Pancreas (tissue), 10 donors: Measurements from ENCODE around the gene RTL1. TPM values are rescaled to one million over a fixed set of nuclear protein-coding genes. Genes with fewer than 3 reads are reported as not detected.

ENCODE experiments used
- ATAC-seq, 4 donors: fragments of 200-7000 bp; cut with Tn5 transposase; one replicate each; pipeline versions ENCODE4 v1.8.0 to v1.9.1; 2020; ENCODE audit warnings: mild to moderate bottlenecking in 4 of 4, moderate library complexity in 4 of 4
- DNase-seq, 6 donors: peaks; one replicate each; pipeline ENCODE4 v3.0.0-alpha.2; 2020
- FAIRE-seq: peaks from 2 replicates; lab custom pipeline; 2012; peaks lifted over from hg19 to GRCh38; lab: Jason Lieb, UNC
- H3K27ac ChIP-seq, 4 donors: fragments of 200-600 bp; sonication (generic); 1 replicate in 3 of 4; 2 replicates in 1 of 4; pipeline versions ENCODE4 v1.5.0 to v1.8.0; 2020
- H3K27me3 ChIP-seq, 4 donors: fragments of 200-600 bp; one replicate each; pipeline ENCODE4 v1.8.0; 2021
- H3K36me3 ChIP-seq, 3 donors: fragments of 200-600 bp; sonication (generic) in 1 of 3; one replicate each; pipeline versions ENCODE4 v1.5.0 to v1.8.0; 2020 to 2021
- H3K4me1 ChIP-seq, 3 donors: fragments of 200-600 bp; one replicate each; pipeline ENCODE4 v1.8.0; 2021
- H3K4me3 ChIP-seq, 4 donors: fragments of 200-600 bp; sonication (generic) in 2 of 4; one replicate each; pipeline versions ENCODE4 v1.5.0 to v1.8.0; 2020 to 2021
- H3K9me3 ChIP-seq, 4 donors: fragments of 200-600 bp; one replicate each; pipeline ENCODE4 v1.8.0; 2021
- WGBS, 2 donors: extraction: QIAGEN DNeasy Blood & Tissue Kit; methylation state at CpG; one replicate each; pipeline ENCODE4 v1.1.7; 2013; 5-methylcytosine and 5-hydroxymethylcytosine counted together
- intact Hi-C, 3 donors: fragments of 100-400 bp; cut with DNase I; formaldehyde crosslinking; loops; one replicate each; pipeline versions ENCODE4 v1.11.1 to v1.14.2; 2022
- polyA plus RNA-seq, 2 donors: library from polyadenylated mRNA; stranded (reverse); fragments of 200-250 nt; gene quantifications; one replicate each; pipeline ENCODE4 v1.2.3, GENCODE V29; 2013
- total RNA-seq, 6 donors: library from RNA; stranded (reverse); fragmentation: NEBNext Ultra II Directional in 4 of 6; extraction: Animal tissue kit (Norgen Biotek cat#: 25700) in 4 of 6; gene quantifications; one replicate each; pipeline versions ENCODE4 v1.2.1 to v1.2.4, GENCODE V29; 2021 to 2023
- TF ChIP-seq, protein P1 (sequence below), 4 donors: fragments of 200-600 bp; sonication (generic) in 3 of 4; IDR thresholded peaks; one replicate each; pipeline versions ENCODE4 v1.5.0 to v1.8.0; 2021; ENCODE audit warnings: antibody characterized with exemption in 4 of 4
- donor health status: healthy with polysubstance abuse.
- donor health status: DM: no; HTN: no; CAD: no; lungs with moderate emphysema.
- donor health status: DM: no; HTN: no; CAD: no.
- donor health status: control.
- donor health status: control.
- donor health status: Bipolar disorder and iron deficiency.
- donor health status: DM: yes; HTN: yes; CAD: no.
- donor health status: DM: no; HTN: no; CAD: no.
- donor health status: DM: no; HTN: no; CAD: no.
- donor health status: DM: yes; HTN: yes; CAD: no.

Gene RTL1
- total and polyA plus RNA-seq, 8 donors = 0.02 to 0.80 (median 0.03) TPM; not detected in 3

DNA sequence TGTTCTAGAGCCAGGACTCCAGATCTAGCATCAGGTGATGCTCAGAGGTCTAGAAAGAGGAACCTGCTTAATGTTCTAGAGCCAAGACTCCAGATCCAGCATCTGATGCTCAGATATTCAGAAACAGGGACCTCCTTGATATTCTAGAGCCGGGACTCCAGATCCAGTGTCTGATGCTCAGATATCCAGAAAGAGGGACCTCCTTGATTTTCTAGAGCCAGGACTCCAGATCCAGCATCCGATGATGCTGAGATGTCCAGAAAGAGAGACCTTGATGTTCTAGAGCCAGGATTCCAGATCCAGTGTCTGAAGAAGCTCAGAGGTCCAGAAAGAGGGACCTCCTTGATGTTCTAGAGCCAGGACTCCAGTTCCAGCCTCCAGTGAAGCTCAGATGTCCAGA, 40.7 kb downstream of the RTL1 start:
- H3K27me3 ChIP-seq = no peaks in the 10 kb centered on the region
- TF ChIP-seq, protein P1, sequence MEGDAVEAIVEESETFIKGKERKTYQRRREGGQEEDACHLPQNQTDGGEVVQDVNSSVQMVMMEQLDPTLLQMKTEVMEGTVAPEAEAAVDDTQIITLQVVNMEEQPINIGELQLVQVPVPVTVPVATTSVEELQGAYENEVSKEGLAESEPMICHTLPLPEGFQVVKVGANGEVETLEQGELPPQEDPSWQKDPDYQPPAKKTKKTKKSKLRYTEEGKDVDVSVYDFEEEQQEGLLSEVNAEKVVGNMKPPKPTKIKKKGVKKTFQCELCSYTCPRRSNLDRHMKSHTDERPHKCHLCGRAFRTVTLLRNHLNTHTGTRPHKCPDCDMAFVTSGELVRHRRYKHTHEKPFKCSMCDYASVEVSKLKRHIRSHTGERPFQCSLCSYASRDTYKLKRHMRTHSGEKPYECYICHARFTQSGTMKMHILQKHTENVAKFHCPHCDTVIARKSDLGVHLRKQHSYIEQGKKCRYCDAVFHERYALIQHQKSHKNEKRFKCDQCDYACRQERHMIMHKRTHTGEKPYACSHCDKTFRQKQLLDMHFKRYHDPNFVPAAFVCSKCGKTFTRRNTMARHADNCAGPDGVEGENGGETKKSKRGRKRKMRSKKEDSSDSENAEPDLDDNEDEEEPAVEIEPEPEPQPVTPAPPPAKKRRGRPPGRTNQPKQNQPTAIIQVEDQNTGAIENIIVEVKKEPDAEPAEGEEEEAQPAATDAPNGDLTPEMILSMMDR (IDR thresholded peaks at IDR 0.05) = no peak
- ATAC-seq (no peak), FAIRE-seq (no peak), DNase-seq (no peak)
- H3K4me1 ChIP-seq = no peaks in the 10 kb centered on the region
- no peaks in the 10 kb centered on the region for H3K36me3 ChIP-seq
- no peak overlapping the region for H3K4me3 ChIP-seq
- intact Hi-C loops = no loop called here
- no peak overlapping the region for H3K27ac ChIP-seq
- H3K9me3 ChIP-seq = no peaks in the 10 kb centered on the region
- 89 to 97% methylated on average over 2 of the region's 2 CpGs for WGBS, 2 donors

DNA sequence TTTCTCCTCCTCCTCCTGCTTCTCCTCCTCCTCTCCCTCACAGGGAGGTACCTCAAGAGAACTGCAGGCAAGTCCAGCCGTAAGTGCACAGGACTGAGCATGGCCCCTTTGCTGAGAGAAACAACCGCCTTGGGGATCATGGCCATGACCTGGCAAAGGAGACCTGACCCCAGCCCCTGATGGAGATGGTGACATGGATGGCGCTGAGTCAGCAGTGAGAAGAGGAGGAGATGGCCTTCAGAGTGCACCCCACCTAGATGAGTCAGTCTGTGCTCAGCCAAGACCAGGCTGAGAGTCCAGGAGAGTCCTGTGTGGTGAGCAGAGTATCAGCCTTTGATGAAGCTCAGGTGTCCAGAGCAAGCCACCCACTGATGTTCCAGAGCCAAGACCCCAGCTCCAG, 41.2 kb downstream of the RTL1 start:
- H3K36me3 ChIP-seq = no peaks in the 10 kb centered on the region
- no peaks in the 10 kb centered on the region for H3K9me3 ChIP-seq
- no peak overlapping the region for H3K27ac ChIP-seq
- WGBS, 2 donors = 56 to 74% methylated on average over 3 of the region's 3 CpGs
- no peaks in the 10 kb centered on the region for H3K4me1 ChIP-seq
- TF ChIP-seq, protein P1 (IDR thresholded peaks at IDR 0.05) = no peak
- H3K4me3 ChIP-seq = no peak overlapping the region
- intact Hi-C loops = no loop called here
- no peak for FAIRE-seq
- DNase-seq = no peak
- no peaks in the 10 kb centered on the region for H3K27me3 ChIP-seq
- no peak for ATAC-seq

DNA sequence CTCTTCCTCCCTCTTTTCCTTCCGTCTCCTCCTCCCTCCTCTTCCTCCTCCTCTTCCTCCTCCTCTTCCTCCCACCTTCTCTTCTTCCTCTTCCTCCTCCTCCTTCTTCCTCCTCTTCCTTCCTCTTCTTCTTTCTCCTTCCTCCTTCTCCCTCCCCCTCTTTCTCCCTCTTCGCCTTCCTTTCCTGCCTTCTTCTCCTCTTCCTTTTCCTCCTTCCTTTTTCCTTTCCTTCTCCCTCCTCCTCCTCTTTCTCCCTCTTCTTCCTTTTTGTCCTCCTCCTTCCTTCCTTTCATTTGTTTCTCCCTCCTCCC, 41.6 kb downstream of the RTL1 start:
- ATAC-seq = no peak
- WGBS, 2 donors = 81 to 83% methylated on average over 2 of the region's 2 CpGs

DNA sequence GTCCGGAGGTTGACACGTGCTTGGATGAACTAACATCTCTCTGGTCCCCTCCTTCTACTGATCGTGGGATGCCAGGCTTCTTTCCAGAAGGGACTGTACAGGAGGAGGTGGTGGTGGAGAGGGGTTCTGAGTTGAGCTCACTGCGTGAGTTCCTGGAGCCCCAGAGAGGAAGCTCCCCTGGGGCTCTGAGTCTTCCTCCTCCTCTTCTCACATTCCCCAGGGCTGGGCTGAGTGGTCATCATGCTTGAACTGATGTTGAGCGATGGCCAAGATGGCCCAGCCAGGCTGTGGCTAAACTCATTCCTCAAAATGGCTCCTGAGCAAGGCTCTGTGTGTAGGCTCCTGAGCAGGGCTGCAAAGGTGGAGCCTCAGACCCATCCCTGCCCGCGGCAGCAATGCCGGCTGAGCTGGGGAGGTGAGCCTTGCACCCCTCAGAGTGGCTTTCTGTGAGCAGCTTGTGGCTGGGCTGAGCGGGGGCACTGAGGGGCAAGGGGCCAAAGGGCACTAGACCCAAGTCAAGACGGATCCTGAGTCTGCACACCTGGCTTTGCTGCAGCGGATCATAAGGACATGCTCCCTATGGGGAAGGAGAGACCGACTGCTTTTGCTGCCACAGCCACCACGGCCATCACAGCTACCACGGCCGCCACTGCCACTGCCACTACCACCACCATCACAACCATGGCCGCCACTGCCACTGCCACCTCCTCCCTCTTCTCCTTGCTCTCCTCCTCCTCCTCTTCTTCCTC, 42.2 kb downstream of the RTL1 start:
- Histone ChIP-seq H3K4me1 (no peaks in the 10 kb centered on the region), H3K4me3 (no peak overlapping the region), H3K27ac (no peak overlapping the region), H3K36me3 (no peaks in the 10 kb centered on the region), H3K27me3 (no peaks in the 10 kb centered on the region), H3K9me3 (no peaks in the 10 kb centered on the region)
- intact Hi-C loops = no loop called here
- 87 to 91% methylated on average over 16 of the region's 16 CpGs for WGBS, 2 donors
- ATAC-seq = no peak
- FAIRE-seq = no peak
- peak in 2 of 6 donors; percentile 39 to 46 for DNase-seq
- TF ChIP-seq, protein P1 (IDR thresholded peaks at IDR 0.05) = no peak

More for the DNA sequence above, 41.6 kb downstream of the RTL1 start:
- Histone ChIP-seq H3K36me3 (no peaks in the 10 kb centered on the region), H3K27ac (no peak overlapping the region), H3K27me3 (no peaks in the 10 kb centered on the region), H3K9me3 (no peaks in the 10 kb centered on the region), H3K4me3 (no peak overlapping the region), H3K4me1 (no peaks in the 10 kb centered on the region)
- DNase-seq = no peak
- intact Hi-C loops = no loop called here
- TF ChIP-seq, protein P1 (IDR thresholded peaks at IDR 0.05) = no peak
- FAIRE-seq = no peak

DNA sequence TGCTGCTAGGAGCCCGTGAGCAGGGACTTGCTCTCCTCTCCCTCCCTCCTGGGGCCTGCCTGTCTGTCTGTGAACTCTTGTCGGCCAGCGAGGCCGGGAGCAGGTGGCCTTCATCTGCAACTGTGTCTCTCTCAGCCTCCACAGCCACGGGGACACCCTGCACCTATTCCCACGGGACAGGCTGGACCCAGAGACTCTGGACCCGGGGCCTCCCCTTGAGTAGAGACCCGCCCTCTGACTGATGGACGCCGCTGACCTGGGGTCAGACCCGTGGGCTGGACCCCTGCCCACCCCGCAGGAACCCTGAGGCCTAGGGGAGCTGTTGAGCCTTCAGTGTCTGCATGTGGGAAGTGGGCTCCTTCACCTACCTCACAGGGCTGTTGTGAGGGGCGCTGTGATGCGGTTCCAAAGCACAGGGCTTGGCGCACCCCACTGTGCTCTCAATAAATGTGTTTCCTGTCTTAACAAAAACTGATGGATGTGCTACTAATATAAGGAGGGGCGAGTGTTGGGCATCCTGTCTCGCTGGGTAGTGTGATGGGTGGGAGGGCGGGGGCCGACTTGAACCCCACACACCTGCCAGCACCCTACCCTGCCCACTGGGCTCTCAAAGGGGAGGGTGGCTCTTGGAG, 42.9 kb downstream of the RTL1 start:
- no peaks in the 10 kb centered on the region for H3K4me1 ChIP-seq
- no peak overlapping the region for H3K27ac ChIP-seq
- ATAC-seq (peak in 1 of 4 donors; percentile 3), FAIRE-seq (no peak), DNase-seq (peak in 2 of 6 donors; percentile 37 to 48)
- 72 to 78% methylated on average over 17 to 19 of the region's 19 CpGs for WGBS, 2 donors
- TF ChIP-seq, protein P1 (IDR thresholded peaks at IDR 0.05) = no peak
- H3K36me3 ChIP-seq = no peaks in the 10 kb centered on the region
- H3K4me3 ChIP-seq = no peak overlapping the region
- no peaks in the 10 kb centered on the region for H3K27me3 ChIP-seq
- no peaks in the 10 kb centered on the region for H3K9me3 ChIP-seq
- intact Hi-C loops = no loop called here
